Measurements from ENCODE around the gene KHSRP. TPM values are rescaled to one million over a fixed set of nuclear protein-coding genes. Genes with fewer than 3 reads are reported as not detected.
A peak's percentile ranks its signal among the peaks of the same experiment; 100 is the strongest.

KHSRP gene
- total and polyA plus RNA-seq, 2 of the 13 experiments (the other 11 are each of a cell fraction or from before 2014, with no cell fraction given) = 72.1 to 129 TPM

- TF ChIP-seq REST (IDR thresholded peaks at IDR 0.05; ENCODE audit: borderline replicate concordance in 1 of 2, low read depth in 1 of 2, low read length in 2 of 2) = no peak
These were observed 34.2 kb upstream of the KHSRP start (continued) for GRCh38 chr19:6458695-6459261.

- H3K9ac ChIP-seq (ENCODE audit: insufficient read depth, low read depth, low read length) = peak overlapping the region; percentile 57; the same call in 1 of the 2 replicates
- H3K4me1 ChIP-seq (ENCODE audit: insufficient read depth, low read length) = peaks cover 11% of the 10 kb centered on the region
- WGBS (ENCODE audit: low lambda C conversion rate) = 96% methylated on average over 13 of the region's 17 CpGs
- intact Hi-C loops (cut with micrococcal nuclease; ENCODE audit: unreplicated experiment) (no loop called here), in situ Hi-C loops (cut with HindIII; ENCODE audit: extremely low pct_ligation_motif_present, low pct_unique_long_range_greater_than_20kb) (no loop called here)
- peak overlapping the region in 2 of 3 experiments; percentile 66 to 81; a peak in 3 of 6 replicates for H3K4me3 ChIP-seq (replicated peaks in 1 of 3; ENCODE audit: insufficient read depth in 1 of 3, low read depth in 2 of 3, low read length in 3 of 3)
- peaks cover 5% of the 10 kb centered on the region; the same call in 1 of the 2 replicates for H3K9me3 ChIP-seq (ENCODE audit: low read length)
- no peaks in the 10 kb centered on the region for H3K79me2 ChIP-seq (ENCODE audit: insufficient read depth, low read length)
- POLR2A ChIA-PET = interaction anchor here (2.0 kb wide), 1 partner anchor 33 kb away, joined by 4 read pairs; the partner anchor contains the start of gene KHSRP
- FAIRE-seq = no peak
- DNase-seq (ENCODE audit: low spot score) = no peak
- CTCF ChIA-PET (ENCODE audit: low intra/inter-chr PET ratio, low total read pairs) = no interaction called here
- no TSS peak for BruUV-seq (replicated peaks)
- H3K27ac ChIP-seq (ENCODE audit: extremely low read length, insufficient read depth, low read length) = no peak overlapping the region
- H4K20me1 ChIP-seq (ENCODE audit: insufficient read depth, low read length) = no peaks in the 10 kb centered on the region
- no peak overlapping the region for H2AFZ ChIP-seq (ENCODE audit: low read length)
- H3K27me3 ChIP-seq (ENCODE audit: control insufficient read depth in 1 of 2, insufficient read depth in 2 of 2, low read length in 2 of 2) = no peaks in the 10 kb centered on the region
- H3K36me3 ChIP-seq (replicated peaks in 1 of 2; ENCODE audit: control insufficient read depth in 1 of 2, insufficient read depth in 2 of 2, low read length in 2 of 2) = peaks cover 9 to 24% of the 10 kb centered on the region in 2 experiments
- ATAC-seq = no peak
- H3K4me2 ChIP-seq (ENCODE audit: low read depth, low read length) = peak overlapping the region; percentile 91
- TF ChIP-seq MXI1 (IDR thresholded peaks at IDR 0.05; ENCODE audit: borderline replicate concordance, low read depth, low read length) (no peak), SYNCRIP (IDR thresholded peaks at IDR 0.05; ENCODE audit: insufficient read depth, low read depth, low read length) (no peak), ZMYM4 (CRISPR knock-in tag; IDR thresholded peaks at IDR 0.05) (no peak), ZNF703 (CRISPR knock-in tag; IDR thresholded peaks at IDR 0.05; ENCODE audit: borderline replicate concordance) (no peak), FOXA3 (CRISPR knock-in tag; IDR thresholded peaks at IDR 0.05) (no peak), ZNF629 (CRISPR knock-in tag; conservative IDR thresholded peaks at IDR 0.05) (0 out of 2 replicates have a peak, but pooled peaks have one; percentile 3), KDM2A (CRISPR knock-in tag; IDR thresholded peaks at IDR 0.05; ENCODE audit: borderline replicate concordance, low read depth) (no peak), CEBPZ (IDR thresholded peaks at IDR 0.05; ENCODE audit: low read length) (no peak), NFKBIZ (CRISPR knock-in tag; IDR thresholded peaks at IDR 0.05) (no peak), THYN1 (CRISPR knock-in tag; IDR thresholded peaks at IDR 0.05; ENCODE audit: borderline replicate concordance, low read depth) (no peak), ZBTB43 (CRISPR knock-in tag; conservative IDR thresholded peaks at IDR 0.05) (no peak)
These were observed 33.5 kb upstream of the KHSRP start for GRCh38 chr19:6457958-6458694.
